Endothelial cell of umbilical vein (primary cell): ENCODE measurements around the gene LILRA5.

Experiments
- EZH2 ChIP-seq: IDR thresholded peaks from 2 replicates; pipeline ENCODE4 v1.6.1; 2012; ENCODE audit warnings: borderline replicate concordance, low read depth, mild to moderate bottlenecking, moderate library complexity, low read length, inconsistent platforms; ENCODE audit not compliant: severe bottlenecking
- GATA2 ChIP-seq: IDR thresholded peaks from 2 replicates; pipeline ENCODE4 v1.7.0; 2011; ENCODE audit warnings: low read depth, mild to moderate bottlenecking, moderate library complexity, mixed read lengths, low read length; ENCODE audit not compliant: insufficient read length, insufficient read depth
- JUN ChIP-seq: IDR thresholded peaks from 2 replicates; pipeline ENCODE4 v1.6.1; 2011; ENCODE audit warnings: borderline replicate concordance, low read depth; ENCODE audit not compliant: insufficient read length, insufficient read depth
- MAX ChIP-seq: IDR thresholded peaks from 2 replicates; pipeline ENCODE4 v1.6.1; 2011; ENCODE audit not compliant: insufficient read depth, insufficient read length
- MYC ChIP-seq: IDR thresholded peaks from one replicate; pipeline ENCODE4 v1.6.1; 2011; ENCODE audit warnings: mild to moderate bottlenecking, low read depth, low read length
- POLR2A ChIP-seq: IDR thresholded peaks from 2 replicates; pipeline ENCODE4 v1.6.1; 2012; ENCODE audit warnings: low read depth, mild to moderate bottlenecking, control low read depth, low read length
- POLR2AphosphoS5 ChIP-seq: IDR thresholded peaks from 2 replicates; pipeline ENCODE4 v1.6.1; 2012; ENCODE audit warnings: low read depth, mild to moderate bottlenecking, control low read depth, low read length, moderate library complexity; ENCODE audit not compliant: insufficient read depth
- TF ChIP-seq, protein P1 (sequence below), 2 donors: IDR thresholded peaks; 1 replicate in 1 of 2; 2 replicates in 1 of 2; pipeline ENCODE4 v1.5.1; 2011; ENCODE audit warnings: low read length in 2 of 2, mild to moderate bottlenecking in 2 of 2, moderate library complexity in 2 of 2, control low read depth in 1 of 2, inconsistent platforms in 1 of 2, low read depth in 1 of 2; ENCODE audit not compliant: insufficient read depth in 1 of 2; ENCODE audit errors: extremely low read depth in 1 of 2

DNA sequence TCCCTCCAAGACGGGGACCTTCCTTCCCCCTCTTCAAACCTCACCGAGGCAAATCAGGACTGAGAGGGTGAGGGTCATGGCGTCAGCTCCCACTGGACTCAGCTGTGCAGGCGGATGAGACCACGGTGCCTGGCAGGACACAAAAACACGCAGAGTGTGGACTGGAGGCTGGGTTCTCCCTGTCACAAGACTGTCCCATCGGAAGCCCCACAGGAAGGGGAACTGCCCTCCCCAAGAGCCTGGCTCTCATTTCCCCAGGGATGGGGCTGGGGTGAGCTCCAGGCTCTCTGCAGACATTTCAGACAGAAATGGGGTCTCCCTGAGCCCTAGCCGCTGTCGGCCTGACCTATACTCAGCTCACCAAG lies 55.9 kb downstream of the LILRA5 start, which contains the start of gene LILRB5:
- TF ChIP-seq, protein P1, sequence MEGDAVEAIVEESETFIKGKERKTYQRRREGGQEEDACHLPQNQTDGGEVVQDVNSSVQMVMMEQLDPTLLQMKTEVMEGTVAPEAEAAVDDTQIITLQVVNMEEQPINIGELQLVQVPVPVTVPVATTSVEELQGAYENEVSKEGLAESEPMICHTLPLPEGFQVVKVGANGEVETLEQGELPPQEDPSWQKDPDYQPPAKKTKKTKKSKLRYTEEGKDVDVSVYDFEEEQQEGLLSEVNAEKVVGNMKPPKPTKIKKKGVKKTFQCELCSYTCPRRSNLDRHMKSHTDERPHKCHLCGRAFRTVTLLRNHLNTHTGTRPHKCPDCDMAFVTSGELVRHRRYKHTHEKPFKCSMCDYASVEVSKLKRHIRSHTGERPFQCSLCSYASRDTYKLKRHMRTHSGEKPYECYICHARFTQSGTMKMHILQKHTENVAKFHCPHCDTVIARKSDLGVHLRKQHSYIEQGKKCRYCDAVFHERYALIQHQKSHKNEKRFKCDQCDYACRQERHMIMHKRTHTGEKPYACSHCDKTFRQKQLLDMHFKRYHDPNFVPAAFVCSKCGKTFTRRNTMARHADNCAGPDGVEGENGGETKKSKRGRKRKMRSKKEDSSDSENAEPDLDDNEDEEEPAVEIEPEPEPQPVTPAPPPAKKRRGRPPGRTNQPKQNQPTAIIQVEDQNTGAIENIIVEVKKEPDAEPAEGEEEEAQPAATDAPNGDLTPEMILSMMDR (IDR thresholded peaks at IDR 0.05; ENCODE audit: extremely low read depth in 1 of 2, insufficient read depth in 1 of 2, low read depth in 1 of 2, low read length in 2 of 2) = no peak
- TF ChIP-seq POLR2AphosphoS5 = no peak
- TF ChIP-seq GATA2 = no peak
- no peak for TF ChIP-seq JUN
- no peak for TF ChIP-seq POLR2A
- TF ChIP-seq EZH2 = no peak
- no peak for TF ChIP-seq MAX
- no peak for TF ChIP-seq MYC
